ENCODE results near the gene TICAM2.

TICAM2 gene

DNA sequence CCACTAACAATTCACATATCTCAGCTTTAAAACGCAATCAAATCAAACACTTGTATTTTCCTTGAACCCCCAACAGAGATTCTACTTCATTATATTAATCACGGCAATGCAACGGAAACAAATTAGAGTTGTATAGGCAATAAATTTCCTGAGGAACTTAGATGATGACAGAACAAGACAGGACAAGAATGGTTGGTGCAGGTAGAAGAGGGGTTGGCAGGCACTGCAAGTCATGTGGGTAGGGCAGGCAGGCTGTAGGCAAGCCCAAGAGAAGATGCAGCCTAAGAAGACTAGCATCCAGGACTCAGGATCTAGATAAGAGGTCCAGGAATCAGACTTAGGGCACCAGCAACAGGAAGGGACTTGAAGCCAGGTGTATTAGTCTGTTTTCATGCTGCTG lies 41.1 kb downstream of the TICAM2 start:
- DNase-seq = no peak

DNA sequence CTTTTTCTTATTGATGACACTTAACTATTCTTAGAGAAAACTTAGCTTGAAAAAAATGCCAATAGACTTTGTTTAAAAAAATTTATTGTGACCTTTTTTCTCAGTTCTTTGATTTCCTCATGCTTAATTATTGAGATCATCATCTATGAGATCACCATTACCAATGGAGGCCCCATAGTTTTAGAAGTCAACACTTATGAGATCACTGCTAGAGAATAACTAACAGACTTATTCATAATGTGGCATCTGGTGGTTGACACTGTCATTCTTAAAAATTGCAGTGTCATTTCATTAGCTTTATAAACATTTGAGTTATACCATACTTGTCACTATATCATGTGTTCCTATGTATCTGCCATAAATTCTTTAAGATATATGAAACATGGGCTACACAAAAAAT lies 42.8 kb downstream of the TICAM2 start:
- no peak for DNase-seq

DNA sequence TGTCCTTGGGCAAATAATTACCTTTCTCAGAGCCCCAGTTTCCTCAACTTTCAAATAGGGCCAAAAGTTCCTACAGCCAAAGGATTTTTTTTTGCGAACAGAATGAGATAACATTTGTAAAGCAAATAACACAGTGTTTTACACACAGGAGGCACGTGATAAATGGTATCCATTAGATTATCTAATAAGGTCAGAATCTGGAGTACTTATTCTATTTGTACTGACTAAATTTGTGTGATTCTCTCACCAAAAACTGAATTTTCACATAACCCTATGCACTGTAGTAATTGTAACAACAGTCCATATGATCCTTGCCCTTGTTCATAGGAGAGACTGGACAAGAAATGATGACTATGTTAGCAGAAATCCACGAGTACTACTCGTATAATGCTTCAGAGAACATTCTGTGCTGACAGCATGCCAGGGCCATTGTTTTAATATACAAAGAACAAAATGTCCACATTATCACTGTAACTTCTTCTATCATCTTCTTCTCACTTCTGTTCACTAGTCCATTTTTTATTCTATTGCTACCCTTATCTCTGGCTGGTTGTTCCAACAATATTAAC lies 43.8 kb downstream of the TICAM2 start:
- no peak for DNase-seq

DNA sequence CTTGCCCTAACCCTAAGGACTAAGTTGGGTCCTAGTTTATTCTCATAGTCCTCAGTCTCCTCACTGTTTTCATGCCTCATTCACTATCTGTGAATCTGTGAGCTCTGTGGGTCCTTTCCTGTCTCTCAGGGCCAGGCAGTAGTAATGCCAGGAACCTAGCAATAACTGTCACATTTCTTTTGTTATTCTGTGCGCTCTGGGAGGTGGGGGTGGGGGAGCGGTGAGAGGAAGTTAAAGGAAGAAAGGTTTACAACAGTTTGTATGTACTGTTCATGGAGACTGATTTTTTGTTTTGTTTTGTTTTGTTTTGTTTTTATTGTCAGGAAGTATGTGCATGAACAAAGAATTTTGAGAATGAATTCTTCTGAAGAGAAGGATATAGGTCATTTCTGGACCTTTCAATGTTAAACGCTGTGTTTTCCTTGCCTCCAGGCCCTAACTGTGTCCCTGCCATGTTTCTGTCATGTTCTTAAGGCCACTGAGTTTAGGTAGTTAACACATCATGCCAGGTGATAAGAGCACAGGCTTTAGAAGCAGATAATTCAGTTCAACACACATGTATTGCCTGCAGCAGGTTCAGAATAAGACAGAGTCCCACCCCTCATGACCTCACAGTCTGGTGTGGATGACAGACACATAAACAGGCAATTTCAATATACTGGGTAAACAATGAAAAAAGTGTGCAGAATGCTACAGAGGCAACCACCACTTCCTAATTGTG lies 44.5 kb downstream of the TICAM2 start:
- no peak for DNase-seq

DNA sequence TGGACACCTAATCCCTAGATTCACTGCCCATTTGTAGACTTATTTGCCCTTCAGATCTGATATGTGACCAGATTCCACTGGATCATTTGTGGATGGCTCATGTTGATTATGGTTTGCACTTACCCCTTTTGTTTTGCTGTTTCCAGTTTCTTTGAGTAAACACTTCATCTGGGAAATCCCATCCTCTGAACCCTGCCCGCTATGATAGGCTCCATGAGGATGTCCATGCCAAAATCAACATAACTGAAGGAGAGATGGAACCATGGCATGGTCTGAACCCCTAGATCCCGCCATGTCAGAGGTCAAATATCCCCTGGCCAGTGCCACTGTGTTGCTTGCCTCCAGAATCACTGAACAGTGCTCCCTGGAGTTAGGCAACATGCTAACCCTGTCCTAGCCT lies 46.0 kb downstream of the TICAM2 start:
- no peak for DNase-seq

DNA sequence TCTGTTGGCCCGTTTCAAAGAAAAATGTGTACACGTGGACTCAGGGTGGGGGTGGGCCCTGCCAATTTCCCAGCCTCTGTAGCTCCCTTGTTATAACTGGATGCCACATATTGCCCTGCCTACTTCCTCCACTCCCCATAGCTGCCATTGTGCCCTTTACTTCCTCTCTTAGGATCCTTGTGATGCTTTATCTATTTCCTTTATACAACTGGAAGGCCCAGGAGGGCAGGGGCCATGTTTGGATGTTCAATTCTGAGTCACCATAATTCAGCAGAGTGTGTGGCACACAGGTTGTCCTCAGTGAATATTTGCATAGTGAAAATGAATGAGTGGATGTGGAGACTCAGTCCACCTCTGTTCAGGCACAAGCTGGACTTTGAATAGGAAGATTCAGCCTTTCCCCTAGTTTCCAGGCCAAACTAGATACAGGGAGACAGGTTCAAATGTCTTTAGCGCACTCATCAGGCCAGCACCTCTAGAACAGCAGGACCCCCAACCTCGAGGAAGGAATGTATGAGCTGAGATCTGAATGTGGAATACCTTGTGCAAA lies 47.1 kb downstream of the TICAM2 start:
- DNase-seq = no peak

DNA sequence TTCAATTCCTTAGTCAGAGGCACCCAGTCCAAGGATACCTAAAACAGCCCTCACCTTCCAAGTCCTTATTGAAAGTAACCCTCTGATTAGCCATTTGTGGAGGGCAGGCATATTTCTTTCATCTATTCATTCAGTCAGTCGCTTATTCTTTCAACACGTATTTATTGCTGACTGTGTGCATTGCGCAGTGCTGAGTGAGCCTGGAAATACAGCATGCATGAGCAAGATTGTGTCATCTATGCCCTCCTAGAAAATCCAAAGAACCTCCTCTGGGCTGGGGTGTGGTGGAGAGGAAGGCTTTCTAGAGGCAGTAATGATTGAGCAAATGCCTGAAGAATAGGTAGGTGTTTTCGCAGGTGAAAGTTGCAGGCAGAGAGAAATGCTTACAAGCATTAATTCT lies 49.2 kb downstream of the TICAM2 start:
- DNase-seq = no peak

DNA sequence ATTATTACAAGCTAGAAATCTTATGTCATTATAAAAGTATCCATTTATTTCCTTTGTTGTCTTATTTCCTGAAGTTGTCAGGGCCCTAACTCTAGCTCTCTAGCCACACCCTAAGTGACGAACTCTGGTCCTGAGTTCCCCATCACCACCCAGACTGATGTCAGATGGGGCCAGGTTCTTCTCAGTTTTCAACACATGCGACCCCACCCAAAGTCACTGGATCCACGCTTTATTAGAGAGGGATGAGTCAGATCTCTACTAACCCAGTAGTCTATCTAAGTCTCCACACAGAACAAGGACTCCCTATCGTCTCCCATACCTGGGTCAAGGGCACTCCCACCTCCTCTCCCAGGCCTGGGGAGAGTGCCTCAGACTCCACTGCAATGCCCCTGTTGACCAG lies 50.9 kb downstream of the TICAM2 start:
- DNase-seq = no peak

DNA sequence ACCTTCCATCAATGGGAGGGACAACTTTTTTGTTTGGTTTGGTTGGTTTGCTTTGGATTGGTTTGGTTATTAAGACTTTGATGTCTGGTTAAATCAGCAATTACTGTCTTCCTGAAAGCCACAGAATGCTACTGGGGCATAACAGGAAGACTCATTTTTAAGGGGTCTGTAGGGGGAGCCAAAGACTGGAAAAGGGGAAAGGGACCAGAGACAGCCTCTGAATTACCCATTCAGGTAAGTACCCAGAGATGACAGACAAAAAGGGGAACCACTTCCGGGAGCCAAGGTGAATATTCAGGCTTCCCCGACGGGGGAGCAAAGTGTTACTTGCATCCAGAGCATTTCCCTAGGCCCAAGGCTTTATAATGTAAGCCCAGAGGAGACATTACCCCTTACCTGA lies 53.1 kb downstream of the TICAM2 start:
- DNase-seq = no peak

DNA sequence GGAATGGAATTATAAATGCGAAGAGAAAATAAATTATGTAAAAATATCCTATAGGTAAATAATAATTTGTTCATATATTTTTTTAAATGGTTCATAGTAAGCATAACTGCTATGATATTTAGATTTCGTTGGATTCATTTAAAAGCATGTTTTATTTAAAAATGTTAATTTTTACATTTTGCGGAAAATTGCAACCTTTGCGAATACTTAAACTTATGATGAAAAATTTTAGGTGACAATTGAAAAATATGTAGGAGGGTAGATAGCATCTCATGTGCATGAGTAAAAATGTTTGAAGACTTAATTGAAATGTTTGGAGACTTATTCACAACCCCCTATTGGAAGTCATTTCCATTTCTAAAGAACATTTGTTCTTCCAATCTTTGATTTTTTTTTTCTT lies 53.6 kb downstream of the TICAM2 start:
- DNase-seq = no peak

DNA sequence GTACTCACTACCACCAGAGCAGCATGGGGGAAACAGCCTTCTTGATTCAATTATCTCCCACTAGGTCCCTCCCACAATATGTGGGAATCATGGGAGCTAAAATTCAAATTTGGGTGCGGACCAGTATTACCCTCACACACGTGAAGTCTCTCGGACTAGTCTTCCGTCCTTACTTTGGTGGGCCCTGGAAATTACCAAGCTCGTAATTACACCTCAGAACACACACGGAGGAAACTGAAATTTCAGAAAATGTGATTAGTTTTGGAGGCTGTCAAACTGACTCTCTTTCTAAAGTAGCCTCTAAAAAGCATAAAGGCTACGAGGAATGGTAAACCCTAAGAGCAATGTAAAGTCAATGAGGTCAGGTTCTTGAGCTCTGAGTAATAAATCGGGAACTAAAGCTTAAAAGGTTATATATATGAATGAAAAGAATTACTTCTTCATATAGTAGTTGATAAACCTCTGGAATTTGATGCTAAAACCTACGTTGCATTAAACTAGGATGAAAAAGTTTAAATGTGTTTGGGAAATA lies 56.9 kb downstream of the TICAM2 start:
- no peak for DNase-seq

DNA sequence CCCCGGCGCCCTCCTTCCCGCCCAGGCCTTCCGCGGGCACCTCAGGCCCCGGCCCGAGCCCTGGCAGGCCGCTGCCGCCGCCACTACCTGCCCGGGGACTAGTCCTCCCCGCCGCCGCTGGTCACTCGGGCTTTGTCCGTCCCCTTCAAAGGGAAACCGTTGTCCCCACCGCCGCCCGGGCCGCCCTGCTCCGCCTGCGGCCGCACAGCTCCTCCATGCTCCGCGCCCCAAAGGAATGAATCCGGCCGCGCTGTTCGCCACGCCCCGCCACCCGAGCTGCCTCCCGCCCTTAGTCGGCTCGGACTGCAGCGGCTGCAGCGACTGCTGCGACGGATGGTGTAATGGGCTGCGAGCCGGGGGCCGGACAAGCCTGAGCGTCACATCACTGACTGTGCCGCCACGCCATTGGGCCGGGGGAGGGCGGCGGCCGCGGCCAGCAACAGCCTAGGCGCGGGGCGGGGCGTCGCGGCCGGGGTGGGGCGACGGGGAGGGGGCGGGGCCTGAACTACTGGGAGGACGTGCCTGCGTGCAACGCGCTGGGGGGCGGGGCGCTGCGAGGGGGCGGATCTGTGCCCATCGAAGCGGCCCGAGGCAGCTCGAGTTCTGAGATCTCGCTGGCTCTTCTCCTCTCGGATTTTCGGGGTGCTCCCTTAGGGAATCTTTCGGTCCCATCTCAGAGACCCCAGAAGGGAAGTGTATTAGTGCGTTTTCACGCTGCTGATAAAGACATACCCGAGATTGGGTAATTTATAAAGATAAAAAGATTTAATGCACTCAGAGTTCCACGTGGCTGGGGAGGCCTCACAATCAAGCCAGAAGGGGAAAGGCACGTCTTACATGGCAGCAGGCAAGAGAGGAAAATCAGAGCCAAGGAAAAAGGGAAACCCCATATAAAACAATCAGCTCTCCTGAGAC lies 57.6 kb downstream of the TICAM2 start, which contains the start of gene FEM1C:
TSS of gene FEM1C (minus strand) at position 340 of the 915 bp plus-strand sequence. CDS start 1,282 bp downstream, outside the sequence.
- peak; percentile 99 for DNase-seq

DNA sequence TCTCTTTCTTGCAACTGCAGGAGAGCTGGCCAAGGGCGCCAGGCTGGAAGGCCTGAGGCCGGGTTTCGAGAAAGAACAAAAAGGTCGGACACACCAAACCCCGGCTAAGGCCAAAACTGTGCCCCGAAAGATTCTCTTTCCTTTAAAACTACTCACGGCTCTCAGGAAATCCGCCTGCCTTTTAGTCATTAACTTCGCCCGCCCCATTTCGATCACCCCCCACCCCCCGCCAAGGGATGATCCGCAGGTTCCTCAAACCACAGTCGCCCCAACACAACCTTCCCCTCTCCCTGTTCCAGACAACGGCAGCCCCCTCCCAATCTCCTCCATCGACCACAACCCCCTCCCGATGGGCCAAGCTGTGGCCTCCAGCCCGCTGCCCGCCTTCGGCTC lies 58.2 kb downstream of the TICAM2 start:
- DNase-seq = peak; percentile 50

DNA sequence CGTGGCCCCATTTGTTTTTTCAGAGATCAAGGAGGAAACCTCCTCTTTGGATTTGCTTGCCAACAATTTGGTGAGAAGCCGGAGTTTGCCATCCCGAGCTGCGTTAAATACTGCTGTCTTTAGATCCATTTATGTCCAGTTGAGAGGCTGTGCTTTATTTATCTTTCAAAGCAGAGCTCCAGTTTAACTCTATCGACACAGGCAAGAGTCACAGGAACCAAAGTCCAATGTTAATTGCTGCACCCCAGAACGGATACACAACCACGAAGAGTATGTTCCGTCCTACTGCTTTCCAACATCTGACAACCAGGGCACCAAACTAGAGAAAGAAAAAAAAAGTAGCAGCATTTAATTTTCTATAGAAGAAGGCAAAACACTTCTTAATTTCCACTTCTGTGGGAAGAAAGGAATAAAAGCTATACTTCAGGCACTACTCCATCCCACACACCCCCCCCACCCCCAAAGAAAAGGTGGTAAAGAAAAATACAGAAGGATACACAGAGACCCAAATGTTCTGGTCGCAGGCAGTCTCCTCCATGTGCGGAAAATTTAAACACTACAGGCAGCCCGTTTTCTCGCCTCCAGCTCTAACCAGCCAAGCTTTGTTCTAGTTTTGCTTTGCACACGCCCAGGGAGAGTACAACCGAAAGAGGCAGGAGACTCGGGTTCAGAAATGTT lies 58.8 kb downstream of the TICAM2 start:
- DNase-seq = no peak

DNA sequence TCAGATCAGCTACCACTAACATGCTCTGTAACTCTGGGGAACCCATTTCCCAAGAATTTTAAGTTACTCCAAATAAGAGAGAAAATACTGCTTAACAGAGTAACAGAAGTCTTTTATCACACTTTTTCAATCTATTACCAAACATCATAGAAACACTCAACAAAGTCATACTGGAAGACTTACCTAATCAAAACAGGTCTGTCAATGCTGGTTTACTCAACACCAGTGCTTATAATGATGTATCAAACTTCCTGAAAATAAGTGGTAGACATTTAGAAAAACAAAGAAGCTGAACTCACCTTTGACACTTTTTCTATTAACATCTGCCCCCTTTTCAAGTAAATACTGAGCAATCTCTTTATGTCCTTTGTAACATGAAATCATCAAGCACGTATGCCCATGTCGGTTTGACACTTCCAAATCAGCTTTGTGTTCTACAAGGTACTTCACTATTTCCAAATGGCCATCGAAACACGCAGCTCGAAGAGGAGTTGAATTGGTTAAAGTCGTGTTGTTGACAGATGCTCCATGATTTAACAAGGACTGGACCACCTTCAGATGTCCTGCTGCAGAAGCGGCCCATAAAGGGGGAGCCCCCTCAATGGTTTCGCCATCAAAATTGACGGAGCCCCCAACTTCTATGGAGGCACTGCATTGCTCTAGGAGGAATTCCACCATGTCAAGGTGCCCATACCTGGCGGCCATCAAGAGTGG lies 59.5 kb downstream of the TICAM2 start:
- DNase-seq = no peak

DNA sequence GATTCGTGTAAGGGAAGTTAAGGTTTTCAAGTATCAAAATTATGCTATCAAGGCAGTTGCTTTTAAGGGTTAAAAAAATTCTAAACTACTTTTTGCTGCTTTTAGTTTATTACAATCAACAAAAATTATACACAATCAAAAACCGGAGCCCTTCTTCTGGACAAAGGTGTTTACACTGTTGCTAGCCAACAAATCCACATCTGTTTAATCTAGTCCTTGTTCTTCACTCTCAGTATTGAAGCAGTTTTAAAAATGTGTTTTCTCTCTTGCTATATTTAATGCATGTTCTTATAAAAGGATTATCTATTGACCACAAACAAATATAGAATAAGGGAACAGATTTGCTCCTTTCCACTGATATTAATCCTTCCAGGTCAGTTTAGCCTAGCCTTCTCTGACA lies 60.2 kb downstream of the TICAM2 start:
- no peak for DNase-seq

DNA sequence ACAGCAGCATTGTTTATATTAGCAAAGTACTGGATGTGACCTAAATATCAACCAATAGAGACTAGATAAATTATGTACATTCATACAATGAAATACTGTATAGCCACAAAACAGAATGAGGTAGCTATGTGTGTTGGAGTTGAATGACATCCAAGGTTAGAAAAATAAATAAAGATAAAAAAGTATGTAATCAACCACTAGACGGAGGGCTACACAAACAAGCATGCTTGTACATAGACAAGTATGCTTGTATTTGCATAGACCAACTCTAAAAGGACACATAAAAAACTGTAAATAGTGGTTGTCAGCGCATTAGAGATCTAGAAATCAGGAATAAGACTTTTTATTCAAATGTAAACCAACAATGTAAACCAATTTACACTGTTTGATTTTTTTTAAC lies 60.7 kb downstream of the TICAM2 start:
- DNase-seq = no peak

DNA sequence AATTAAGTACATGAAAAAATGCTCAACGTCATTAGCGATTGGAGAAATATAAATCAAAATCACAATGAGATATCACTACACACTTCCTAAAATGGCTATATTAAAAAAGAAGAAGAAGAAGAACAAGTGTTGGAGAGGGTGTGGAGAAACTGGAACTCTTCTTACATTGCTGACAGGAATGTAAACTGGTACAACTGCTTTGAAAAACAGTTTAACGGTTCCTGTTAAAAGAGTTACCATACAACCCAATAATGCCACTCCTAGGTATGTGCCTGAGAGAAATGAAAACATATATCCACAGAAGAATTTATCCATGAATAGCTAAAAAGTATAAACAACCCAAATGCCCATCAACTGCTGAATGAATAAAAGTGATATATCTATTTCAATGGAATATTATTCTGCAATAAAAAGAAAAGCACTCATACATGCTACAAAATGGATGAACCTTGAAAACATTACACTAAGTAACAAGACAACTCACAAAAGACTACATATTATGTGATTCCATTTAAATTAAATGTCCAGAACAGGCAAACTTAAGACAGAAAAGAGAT lies 66.7 kb downstream of the TICAM2 start:
- no peak for DNase-seq

DNA sequence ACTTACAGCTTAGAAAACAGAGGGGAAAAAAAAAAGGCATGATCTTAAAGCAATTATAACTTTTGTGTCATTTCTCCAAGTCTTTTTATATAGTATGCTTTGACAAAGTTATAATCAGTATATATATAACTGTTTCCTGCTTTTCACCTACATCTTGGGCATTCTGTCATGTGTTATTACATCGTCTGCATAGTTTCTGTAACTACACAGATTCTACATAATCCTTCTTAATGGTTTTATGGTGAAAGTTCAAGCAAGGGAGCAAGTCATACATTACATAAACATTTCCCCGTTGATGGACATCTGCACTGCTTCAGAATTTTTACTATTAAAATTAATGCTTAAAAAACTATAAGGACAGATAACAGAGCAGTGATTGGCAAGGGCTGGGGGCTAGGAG lies 69.8 kb downstream of the TICAM2 start:
- DNase-seq = no peak

DNA sequence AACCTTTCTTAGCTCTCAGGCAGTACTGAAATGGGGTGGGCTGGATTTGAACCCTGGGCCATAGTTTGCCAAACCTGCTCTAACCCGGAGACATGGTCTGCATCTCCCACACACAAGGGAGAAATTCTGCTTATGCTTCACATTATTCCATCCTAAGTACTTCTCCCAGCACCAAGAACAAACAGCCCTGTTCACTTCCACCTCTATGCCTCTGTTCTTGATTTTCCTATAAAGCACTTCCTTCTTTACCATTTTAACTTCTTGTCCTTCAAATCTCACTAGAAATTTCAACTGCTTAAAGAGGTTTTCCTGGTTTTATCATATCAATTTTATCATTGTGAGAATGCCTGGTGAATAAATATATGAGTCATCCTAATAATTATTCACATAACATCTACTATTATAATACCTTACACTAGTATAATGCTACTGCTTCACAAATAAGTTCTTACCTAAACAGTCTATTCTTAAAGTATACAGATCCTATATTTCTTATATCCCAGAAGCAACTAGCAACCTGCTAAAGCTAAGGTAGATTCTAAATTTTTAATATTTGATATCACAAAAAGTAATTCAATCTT lies 70.4 kb downstream of the TICAM2 start:
- no peak for DNase-seq

DNA sequence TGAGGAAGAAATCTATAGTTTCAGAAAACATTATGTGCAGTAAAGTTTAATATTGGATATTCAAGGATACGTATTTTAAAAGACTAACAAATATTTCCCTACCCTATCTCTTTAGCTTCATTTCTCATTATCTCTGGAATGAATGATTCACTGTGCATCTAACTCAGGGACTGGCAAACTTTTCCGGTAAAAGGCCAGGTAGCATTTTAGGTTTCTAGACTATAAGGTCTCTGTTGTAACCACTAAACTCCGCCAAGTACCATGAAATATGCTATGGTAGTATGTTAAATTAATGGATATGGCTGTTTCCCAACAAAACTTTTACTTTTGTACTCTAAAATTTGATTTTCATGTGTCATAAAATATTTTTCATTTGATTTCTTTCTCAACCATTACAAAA lies 70.9 kb downstream of the TICAM2 start:
- DNase-seq = no peak

All from T-helper 9 cell (primary cell).